HUES64 (cell line): ENCODE data around the gene PEX14.

ENCODE experiments used
- H3K27ac ChIP-seq: 2 replicates; pipeline ENCODE4 v1.7.0; 2013; ENCODE audit warnings: low read depth, low read length, inconsistent platforms
- H3K27me3 ChIP-seq: 2 replicates; pipeline ENCODE4 v1.6.1; 2013; ENCODE audit warnings: mild to moderate bottlenecking, low read length; ENCODE audit not compliant: insufficient read depth
- H3K36me3 ChIP-seq: 2 replicates; pipeline ENCODE4 v1.6.1; 2013; ENCODE audit warnings: mild to moderate bottlenecking, low read length; ENCODE audit not compliant: insufficient read depth
- H3K4me1 ChIP-seq: 2 replicates; pipeline ENCODE4 v1.6.1; 2013; ENCODE audit warnings: mild to moderate bottlenecking, low read length, moderate library complexity; ENCODE audit not compliant: insufficient read depth
- H3K4me3 ChIP-seq: 2 replicates; pipeline ENCODE4 v1.5.1; 2013; ENCODE audit warnings: mild to moderate bottlenecking, low read length, moderate library complexity
- H3K9ac ChIP-seq: 2 replicates; pipeline ENCODE4 v1.6.1; 2013; ENCODE audit warnings: mild to moderate bottlenecking, low read depth, low read length
- H3K9me3 ChIP-seq: 2 replicates; pipeline ENCODE4 v1.6.1; 2013; ENCODE audit warnings: low read depth, low read length; ENCODE audit not compliant: insufficient read depth
- WGBS: fragments of 150-250, 120-280 bp; methylation state at CpG from one replicate; pipeline ENCODE4 v1.1.7; 2013; ENCODE audit warnings: missing lambda C conversion rate; 5-methylcytosine and 5-hydroxymethylcytosine counted together

PEX14 gene

GRCh38 chr1:10534519-10534918, 59.8 kb downstream of the PEX14 start:
- no peaks in the 10 kb centered on the region for H3K27me3 ChIP-seq
- peaks cover 47% of the 10 kb centered on the region for H3K4me1 ChIP-seq
- 92% methylated on average over 7 of the region's 7 CpGs for WGBS
- peaks cover 6% of the 10 kb centered on the region for H3K36me3 ChIP-seq
- H3K4me3 ChIP-seq: no peak overlapping the region
- H3K9ac ChIP-seq: no peak overlapping the region
- H3K9me3 ChIP-seq: no peaks in the 10 kb centered on the region
- no peak overlapping the region for H3K27ac ChIP-seq

- Histone ChIP-seq H3K9ac (no peak overlapping the region), H3K27ac (no peak overlapping the region), H3K4me3 (no peak overlapping the region), H3K27me3 (no peaks in the 10 kb centered on the region), H3K4me1 (peaks cover 48% of the 10 kb centered on the region), H3K36me3 (peaks cover 6% of the 10 kb centered on the region), H3K9me3 (no peaks in the 10 kb centered on the region)
- 93% methylated on average over 14 of the region's 14 CpGs for WGBS
These were observed 61.5 kb downstream of the PEX14 start for GRCh38 chr1:10536133-10536770.

GRCh38 chr1:10537082-10537766, 62.5 kb downstream of the PEX14 start:
- 94% methylated on average over 13 of the region's 15 CpGs for WGBS

GRCh38 chr1:10538646-10539355, 64.1 kb downstream of the PEX14 start:
- Histone ChIP-seq H3K9ac (no peak overlapping the region), H3K27ac (no peak overlapping the region), H3K27me3 (no peaks in the 10 kb centered on the region), H3K9me3 (no peaks in the 10 kb centered on the region), H3K4me3 (no peak overlapping the region), H3K36me3 (peaks cover 8% of the 10 kb centered on the region), H3K4me1 (peaks cover 34% of the 10 kb centered on the region)
- WGBS: 79% methylated on average over 12 of the region's 13 CpGs

More at GRCh38 chr1:10537082-10537766, 62.5 kb downstream of the PEX14 start:
- peaks cover 41% of the 10 kb centered on the region for H3K4me1 ChIP-seq
- no peak overlapping the region for H3K9ac ChIP-seq
- H3K36me3 ChIP-seq: peaks cover 8% of the 10 kb centered on the region
- no peak overlapping the region for H3K27ac ChIP-seq
- H3K4me3 ChIP-seq: no peak overlapping the region
- no peaks in the 10 kb centered on the region for H3K9me3 ChIP-seq
- no peaks in the 10 kb centered on the region for H3K27me3 ChIP-seq

- H3K9me3 ChIP-seq: no peaks in the 10 kb centered on the region
- H3K27ac ChIP-seq: no peak overlapping the region
- no peaks in the 10 kb centered on the region for H3K27me3 ChIP-seq
- 89% methylated on average over 3 of the region's 4 CpGs for WGBS
- no peak overlapping the region for H3K4me3 ChIP-seq
- no peak overlapping the region for H3K9ac ChIP-seq
- peaks cover 34% of the 10 kb centered on the region for H3K4me1 ChIP-seq
- peaks cover 8% of the 10 kb centered on the region for H3K36me3 ChIP-seq
These were observed 64.8 kb downstream of the PEX14 start for GRCh38 chr1:10539411-10540043.

GRCh38 chr1:10540277-10541005, 65.7 kb downstream of the PEX14 start:
- Histone ChIP-seq H3K36me3 (peaks cover 8% of the 10 kb centered on the region), H3K9ac (0 out of 2 replicates have a peak overlapping the region, but pooled peaks have one; percentile 13)

GRCh38 chr1:10541286-10541685, 66.5 kb downstream of the PEX14 start:
- no peaks in the 10 kb centered on the region for H3K27me3 ChIP-seq
- peaks cover 7% of the 10 kb centered on the region for H3K36me3 ChIP-seq
- H3K4me1 ChIP-seq: peaks cover 34% of the 10 kb centered on the region
- H3K9me3 ChIP-seq: no peaks in the 10 kb centered on the region
- WGBS: 75% methylated on average over 17 of the region's 17 CpGs
- H3K27ac ChIP-seq: peak overlapping the region; percentile 24; the same call in 1 of the 2 replicates
- H3K9ac ChIP-seq: 0 out of 2 replicates have a peak overlapping the region, but pooled peaks have one; percentile 13
- H3K4me3 ChIP-seq: no peak overlapping the region

More at GRCh38 chr1:10540277-10541005, 65.7 kb downstream of the PEX14 start:
- H3K9me3 ChIP-seq: no peaks in the 10 kb centered on the region
- WGBS: 71% methylated on average over 8 of the region's 9 CpGs
- H3K4me1 ChIP-seq: peaks cover 34% of the 10 kb centered on the region
- no peaks in the 10 kb centered on the region for H3K27me3 ChIP-seq
- H3K4me3 ChIP-seq: no peak overlapping the region
- peak overlapping the region; percentile 24; the same call in 1 of the 2 replicates for H3K27ac ChIP-seq

GRCh38 chr1:10544239-10544638, 69.5 kb downstream of the PEX14 start:
- Histone ChIP-seq H3K9me3 (no peaks in the 10 kb centered on the region), H3K9ac (no peak overlapping the region), H3K36me3 (0 out of 2 replicates have a peak, but pooled peaks cover 3% of the 10 kb centered on the region), H3K4me3 (no peak overlapping the region), H3K27me3 (no peaks in the 10 kb centered on the region), H3K27ac (no peak overlapping the region), H3K4me1 (peaks cover 24% of the 10 kb centered on the region)
- WGBS: 49% methylated on average over 2 of the region's 2 CpGs

GRCh38 chr1:10546896-10547295, 72.1 kb downstream of the PEX14 start:
- H3K36me3 ChIP-seq: 0 out of 2 replicates have a peak, but pooled peaks cover 3% of the 10 kb centered on the region
- no peak overlapping the region for H3K9ac ChIP-seq

GRCh38 chr1:10549904-10550664, 75.3 kb downstream of the PEX14 start:
- no peaks in the 10 kb centered on the region for H3K9me3 ChIP-seq
- H3K4me3 ChIP-seq: no peak overlapping the region
- H3K9ac ChIP-seq: no peak overlapping the region
- WGBS: 94% methylated on average over 2 of the region's 2 CpGs
- peaks cover 15% of the 10 kb centered on the region for H3K4me1 ChIP-seq
- no peaks in the 10 kb centered on the region for H3K27me3 ChIP-seq
- H3K36me3 ChIP-seq: no peaks in the 10 kb centered on the region
- no peak overlapping the region for H3K27ac ChIP-seq

More at GRCh38 chr1:10546896-10547295, 72.1 kb downstream of the PEX14 start:
- H3K4me3 ChIP-seq: no peak overlapping the region
- peaks cover 12% of the 10 kb centered on the region for H3K4me1 ChIP-seq
- WGBS: 43% methylated on average over 1 of the region's 1 CpG
- no peaks in the 10 kb centered on the region for H3K9me3 ChIP-seq
- no peak overlapping the region for H3K27ac ChIP-seq
- no peaks in the 10 kb centered on the region for H3K27me3 ChIP-seq
